ENCODE data around the gene RPS6KA5. TPM values are rescaled to one million over a fixed set of nuclear protein-coding genes. Genes with fewer than 3 reads are reported as not detected.
A peak's percentile ranks its signal among the peaks of the same experiment; 100 is the strongest.

RPS6KA5 gene
- total RNA-seq, 2 experiments from 2014 or later, result 48.1 to 58.2 TPM

DNA sequence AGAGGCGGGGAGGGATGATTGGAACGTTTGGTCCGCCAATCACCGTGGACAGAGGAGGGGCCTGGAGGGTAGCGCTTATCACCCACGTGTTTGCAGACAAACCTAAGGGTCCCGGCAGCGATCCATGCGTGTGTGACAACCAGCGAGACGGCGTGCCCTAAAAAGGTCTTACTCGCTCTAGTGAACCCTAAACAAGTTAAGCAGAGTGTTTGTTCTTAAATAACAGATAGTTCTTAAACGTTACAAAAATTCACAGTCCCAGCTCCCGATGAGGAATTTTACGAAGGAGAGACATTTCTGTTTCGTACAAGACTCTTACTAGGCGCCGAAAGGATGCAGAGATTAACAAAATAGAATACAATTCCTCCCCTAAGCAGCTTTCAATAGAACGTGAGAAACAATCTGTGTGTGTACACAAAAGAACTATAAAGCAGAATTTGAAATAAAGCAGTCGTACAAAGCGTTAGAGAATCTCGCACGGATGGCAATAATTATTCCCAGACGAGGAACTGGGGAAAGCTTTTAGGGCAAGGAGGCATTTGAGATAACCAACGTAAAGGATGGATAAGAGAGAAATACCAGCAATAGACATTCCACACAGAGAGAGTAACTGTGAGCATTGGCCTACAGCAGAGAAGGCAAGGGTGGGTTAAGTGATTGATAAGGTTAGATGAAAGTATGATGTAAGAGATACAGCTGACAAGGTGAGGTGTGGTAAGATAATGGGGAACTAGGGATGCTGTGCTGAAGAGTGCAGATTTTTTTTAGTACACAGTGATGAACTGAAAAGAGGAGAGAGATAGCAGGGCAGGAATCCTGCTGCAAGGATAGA, 831 bp upstream of the RPS6KA5 start:
- Mint-ChIP-seq H3K4me3 (no peak overlapping the region), H3K36me3 (peaks cover 40% of the 10 kb centered on the region), H3K27ac (no peak overlapping the region), H3K9me3 (ENCODE audit: low read depth) (no peaks in the 10 kb centered on the region), H3K27me3 (no peaks in the 10 kb centered on the region), H3K4me1 (peaks cover 54% of the 10 kb centered on the region)
- no peak for ATAC-seq
- no peak for DNase-seq
- CTCF ChIA-PET, result interaction anchor here (0.5 to 9.7 kb wide), 20 partner anchors 12 to 302 kb away, joined by 3 to 125 read pairs (median 4); partner anchors contain the start of gene DGLUCY

DNA sequence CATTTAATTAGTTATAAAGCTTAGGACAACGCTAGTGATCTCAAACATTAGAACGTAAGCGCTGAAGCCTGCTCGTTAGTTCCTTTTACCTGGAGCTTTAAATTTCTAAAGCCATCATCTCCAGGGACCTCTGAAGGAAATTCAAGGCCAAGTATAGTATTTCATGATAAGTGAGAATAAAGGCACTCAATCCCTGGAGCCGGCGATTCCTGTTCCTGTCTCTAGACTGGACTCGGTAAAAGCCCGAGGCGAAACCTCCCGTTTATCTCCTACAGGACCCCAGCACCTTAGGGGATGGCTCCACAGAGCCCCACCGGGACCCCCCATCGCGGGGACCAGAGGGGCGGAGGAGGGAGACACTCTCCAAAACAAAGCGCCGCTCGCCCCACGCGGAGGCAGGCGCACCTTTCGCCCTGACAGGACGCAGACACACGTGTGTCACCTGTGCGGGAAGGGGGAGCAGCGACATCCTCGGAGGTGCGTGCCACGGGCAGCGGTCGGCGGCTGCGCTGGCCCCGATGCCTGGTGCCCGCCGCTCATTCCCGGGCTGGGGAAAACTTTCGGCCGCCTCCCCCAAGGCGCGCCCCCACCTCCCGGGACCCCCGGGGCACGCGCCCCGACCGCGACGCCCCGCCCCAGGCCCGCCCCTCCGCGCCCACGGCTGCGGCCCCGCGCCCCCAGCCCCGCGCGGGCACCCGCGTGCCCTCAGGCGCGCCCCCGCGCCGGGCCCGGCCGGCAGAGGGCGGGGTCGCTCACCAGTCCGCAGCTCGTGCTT, 678 bp downstream of the RPS6KA5 start:
- peak overlapping the region; percentile 76 for H3K4me3 Mint-ChIP-seq
- H3K27ac Mint-ChIP-seq, result peak overlapping the region; percentile 78
- peaks cover 46% of the 10 kb centered on the region for H3K36me3 Mint-ChIP-seq
- no peaks in the 10 kb centered on the region for H3K27me3 Mint-ChIP-seq
- ATAC-seq (no peak), DNase-seq (peak; percentile 77)
- no peaks in the 10 kb centered on the region for H3K9me3 Mint-ChIP-seq (ENCODE audit: low read depth)
- H3K4me1 Mint-ChIP-seq, result peaks cover 58% of the 10 kb centered on the region
- CTCF ChIA-PET, result interaction anchor here (0.6 to 9.7 kb wide), 21 partner anchors 9 to 301 kb away, joined by 3 to 125 read pairs (median 5); partner anchors contain the start of genes DGLUCY and GPR68

DNA sequence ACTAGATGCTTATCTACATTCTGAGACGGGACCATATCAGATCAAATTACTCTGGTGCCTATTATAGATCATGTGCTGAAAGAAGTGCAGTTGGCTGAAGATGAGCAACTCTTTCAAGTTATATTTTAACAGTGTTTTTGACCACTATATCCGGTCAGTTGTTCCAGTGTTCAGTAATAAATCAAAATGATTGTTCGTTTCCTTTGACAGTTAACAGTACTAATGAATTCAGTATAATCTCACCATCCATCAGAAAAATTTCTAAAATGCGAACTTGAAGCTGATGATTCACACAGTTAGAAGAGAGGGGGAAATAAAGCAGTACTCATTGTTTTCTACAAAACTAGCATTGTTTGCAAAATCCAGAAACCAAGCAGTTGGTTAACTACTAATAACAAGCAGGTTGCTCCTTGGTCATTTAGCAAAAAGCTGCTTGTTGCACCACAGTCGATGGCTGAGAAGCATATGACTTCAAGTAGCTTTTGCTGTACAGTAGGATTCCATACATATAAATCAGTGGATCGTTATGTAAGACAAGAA, 2.3 kb downstream of the RPS6KA5 start:
- no peak for DNase-seq
- CTCF ChIA-PET, result interaction anchor here (1.3 to 9.7 kb wide), 5 partner anchors 10 to 155 kb away, joined by 4 to 125 read pairs (median 9); partner anchors contain the start of gene DGLUCY
- Mint-ChIP-seq H3K36me3 (peaks cover 43% of the 10 kb centered on the region), H3K4me1 (peaks cover 54% of the 10 kb centered on the region), H3K4me3 (peak overlapping the region; percentile 76), H3K27ac (peak overlapping the region; percentile 69), H3K27me3 (no peaks in the 10 kb centered on the region), H3K9me3 (ENCODE audit: low read depth) (no peaks in the 10 kb centered on the region)
- ATAC-seq, result no peak

DNA sequence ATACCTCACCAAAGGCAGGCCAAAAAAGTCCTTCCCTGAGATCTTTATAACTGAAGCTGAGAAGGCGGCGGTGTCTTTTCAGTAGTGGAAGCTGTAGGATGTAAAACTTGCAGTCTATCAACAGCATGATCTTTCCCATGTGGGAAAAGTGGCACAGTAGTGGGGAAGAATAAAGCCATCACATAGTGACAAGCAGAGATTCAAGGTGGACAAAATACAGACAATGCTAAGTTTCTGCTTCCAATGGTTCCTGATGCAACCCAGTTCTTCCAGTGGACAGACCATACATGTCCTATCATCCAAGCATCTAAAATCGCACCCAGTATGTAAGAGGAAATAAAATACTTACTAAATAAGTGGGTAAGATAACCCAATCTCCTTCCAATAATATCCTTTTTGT, 4.1 kb downstream of the RPS6KA5 start:
- H3K9me3 Mint-ChIP-seq (ENCODE audit: low read depth), result no peaks in the 10 kb centered on the region
- no peak for DNase-seq
- H3K27ac Mint-ChIP-seq, result peak overlapping the region; percentile 22
- H3K4me3 Mint-ChIP-seq, result no peak overlapping the region
- H3K4me1 Mint-ChIP-seq, result peaks cover 57% of the 10 kb centered on the region
- no peak for ATAC-seq
- no peaks in the 10 kb centered on the region for H3K27me3 Mint-ChIP-seq
- peaks cover 52% of the 10 kb centered on the region for H3K36me3 Mint-ChIP-seq
- CTCF ChIA-PET, result interaction anchor here (1.0 kb wide), 1 partner anchor 13 kb away, joined by 3 read pairs; no protein-coding TSS in a partner anchor

DNA sequence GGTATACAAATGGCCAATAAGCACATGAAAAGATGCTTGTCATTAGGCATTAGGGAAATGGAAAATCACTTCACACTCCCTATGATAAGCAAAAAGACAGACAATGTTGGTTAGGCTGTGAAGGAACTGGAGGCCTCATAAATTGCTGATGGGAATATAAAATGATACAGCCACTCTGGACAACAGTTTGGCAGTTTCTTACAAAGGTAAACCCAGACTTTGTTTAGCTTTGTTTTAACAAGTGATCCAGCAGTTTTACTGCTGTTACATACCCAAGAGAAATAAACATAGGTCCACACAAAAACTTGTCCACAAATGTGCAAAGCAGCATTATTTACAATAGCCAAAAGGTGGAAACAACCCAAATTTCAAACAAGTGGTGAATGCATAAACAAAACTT, 5.4 kb downstream of the RPS6KA5 start:
- CTCF ChIA-PET, result interaction anchor here (0.6 to 1.4 kb wide), 4 partner anchors 12 to 152 kb away, joined by 3 to 5 read pairs (median 3); no protein-coding TSS in a partner anchor
- ATAC-seq, result no peak
- H3K36me3 Mint-ChIP-seq, result peaks cover 55% of the 10 kb centered on the region
- H3K4me3 Mint-ChIP-seq, result no peak overlapping the region
- H3K4me1 Mint-ChIP-seq, result peaks cover 57% of the 10 kb centered on the region
- no peak for DNase-seq
- no peaks in the 10 kb centered on the region for H3K9me3 Mint-ChIP-seq (ENCODE audit: low read depth)
- H3K27me3 Mint-ChIP-seq, result no peaks in the 10 kb centered on the region
- no peak overlapping the region for H3K27ac Mint-ChIP-seq

DNA sequence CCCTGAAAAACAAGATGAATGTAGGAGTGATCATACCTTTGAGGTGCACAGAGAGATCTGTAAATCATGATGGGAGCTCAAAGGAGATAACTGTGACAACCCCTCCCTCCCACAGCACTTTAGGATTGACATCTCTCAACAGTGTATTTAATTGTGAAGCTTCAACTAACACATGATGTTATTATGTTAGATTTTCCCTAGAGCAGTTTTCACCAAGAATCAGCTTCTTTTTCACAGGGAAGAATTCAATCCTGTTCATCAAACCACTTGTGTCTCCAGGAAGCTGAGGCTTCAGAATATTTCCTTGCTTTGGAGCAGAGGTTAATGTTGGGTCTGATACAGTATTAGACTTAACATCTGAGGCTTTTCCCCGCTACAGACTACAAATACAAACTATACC, 11.8 kb downstream of the RPS6KA5 start:
- Mint-ChIP-seq H3K27me3 (no peaks in the 10 kb centered on the region), H3K4me1 (peaks cover 51% of the 10 kb centered on the region), H3K4me3 (no peak overlapping the region), H3K27ac (no peak overlapping the region), H3K36me3 (peaks cover 26% of the 10 kb centered on the region), H3K9me3 (ENCODE audit: low read depth) (no peaks in the 10 kb centered on the region)
- no peak for DNase-seq
- CTCF ChIA-PET, result interaction anchor here (0.6 to 1.8 kb wide), 4 partner anchors 10 to 124 kb away, joined by 3 to 9 read pairs (median 3); no protein-coding TSS in a partner anchor
- no peak for ATAC-seq

DNA sequence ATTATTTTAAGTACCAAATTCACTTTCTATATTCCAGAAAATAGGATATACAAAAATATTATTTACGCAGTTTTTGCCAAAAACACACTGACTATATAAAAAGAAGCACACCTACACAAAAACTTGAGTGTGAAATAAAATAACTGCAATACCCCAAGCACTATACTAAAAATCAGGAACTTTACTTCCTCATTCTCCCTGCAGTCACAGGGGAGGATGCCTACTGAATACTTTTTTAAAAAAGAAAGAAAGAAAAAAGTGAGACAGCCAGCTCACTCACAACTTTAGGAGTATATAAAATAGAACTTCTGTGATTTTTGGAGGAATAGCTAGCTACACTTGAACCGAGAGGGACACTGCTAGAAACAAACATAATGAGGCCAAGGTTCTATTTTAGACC, 12.2 kb downstream of the RPS6KA5 start:
- CTCF ChIA-PET, result interaction anchor here (0.9 to 1.8 kb wide), 3 partner anchors 10 to 36 kb away, joined by 3 to 9 read pairs (median 3); no protein-coding TSS in a partner anchor
- Mint-ChIP-seq H3K4me1 (peaks cover 52% of the 10 kb centered on the region), H3K27ac (no peak overlapping the region), H3K36me3 (peaks cover 27% of the 10 kb centered on the region), H3K27me3 (no peaks in the 10 kb centered on the region), H3K4me3 (no peak overlapping the region), H3K9me3 (ENCODE audit: low read depth) (no peaks in the 10 kb centered on the region)
- no peak for ATAC-seq
- no peak for DNase-seq

DNA sequence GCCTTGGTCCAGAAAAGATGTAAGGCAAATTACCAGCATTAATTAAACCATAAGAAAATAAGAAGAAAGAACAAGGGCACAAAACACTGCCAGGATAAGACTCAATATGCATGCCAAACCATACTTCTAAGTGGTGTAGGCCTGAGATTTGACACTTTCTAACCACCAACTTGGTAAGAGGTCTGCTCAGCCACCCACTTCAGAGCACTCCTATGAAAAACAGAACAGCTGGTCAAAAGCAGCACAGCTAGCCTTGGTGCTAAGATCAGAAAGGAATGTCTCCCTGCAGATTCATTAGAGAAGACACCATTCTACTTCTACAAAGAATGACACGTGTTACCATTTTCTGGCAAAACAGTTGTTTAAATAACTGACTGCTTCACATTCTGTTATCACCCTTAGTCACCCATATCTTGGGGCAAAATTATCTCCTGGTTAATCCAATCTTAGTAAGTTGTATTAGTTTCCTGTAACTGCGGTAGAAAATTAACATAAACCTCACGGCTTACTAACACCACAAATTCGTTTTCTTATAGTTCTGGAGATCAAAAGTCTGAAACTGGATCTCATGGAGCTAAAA, 13.2 kb downstream of the RPS6KA5 start:
- H3K27ac Mint-ChIP-seq, result peak overlapping the region; percentile 34
- DNase-seq, result no peak
- peaks cover 30% of the 10 kb centered on the region for H3K36me3 Mint-ChIP-seq
- H3K9me3 Mint-ChIP-seq (ENCODE audit: low read depth), result no peaks in the 10 kb centered on the region
- ATAC-seq, result peak; percentile 71
- H3K4me1 Mint-ChIP-seq, result peaks cover 55% of the 10 kb centered on the region
- no peak overlapping the region for H3K4me3 Mint-ChIP-seq
- no peaks in the 10 kb centered on the region for H3K27me3 Mint-ChIP-seq
- CTCF ChIA-PET, result interaction anchor here (1.0 to 1.8 kb wide), 2 partner anchors 10 to 11 kb away, joined by 3 to 9 read pairs; no protein-coding TSS in a partner anchor

DNA sequence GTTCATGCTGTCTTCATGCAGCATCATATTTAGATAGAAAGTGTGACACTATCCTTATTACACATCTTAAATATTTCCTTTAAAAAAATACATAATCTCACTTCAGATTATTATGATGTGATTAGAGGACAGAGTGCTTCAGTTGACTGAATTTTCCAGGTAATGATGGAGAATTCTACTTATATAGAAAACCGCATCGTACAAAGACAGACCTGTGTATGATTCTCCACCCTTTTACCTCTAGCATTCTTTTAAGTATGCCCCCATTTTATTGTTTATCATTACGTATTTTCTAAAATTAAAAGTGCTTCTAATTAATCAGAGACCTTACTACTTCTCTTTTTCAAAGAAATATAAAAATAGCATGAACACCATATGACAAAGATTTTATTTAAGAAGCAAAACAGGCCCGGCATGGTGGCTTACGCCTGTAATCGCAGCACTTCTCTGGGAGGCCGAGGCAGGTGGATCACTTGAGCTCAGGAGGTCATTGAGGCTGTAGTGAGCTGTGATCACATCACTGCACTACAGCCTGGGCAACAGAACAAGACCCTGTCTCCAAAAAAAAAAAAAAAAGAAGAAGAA, 13.9 kb downstream of the RPS6KA5 start:
- peaks cover 55% of the 10 kb centered on the region for H3K4me1 Mint-ChIP-seq
- no peak overlapping the region for H3K4me3 Mint-ChIP-seq
- CTCF ChIA-PET, result interaction anchor here (1.0 kb wide), 1 partner anchor 10 kb away, joined by 3 read pairs; no protein-coding TSS in a partner anchor
- no peaks in the 10 kb centered on the region for H3K27me3 Mint-ChIP-seq
- no peak for DNase-seq
- peaks cover 26% of the 10 kb centered on the region for H3K36me3 Mint-ChIP-seq
- H3K27ac Mint-ChIP-seq, result no peak overlapping the region
- no peak for ATAC-seq
- no peaks in the 10 kb centered on the region for H3K9me3 Mint-ChIP-seq (ENCODE audit: low read depth)

DNA sequence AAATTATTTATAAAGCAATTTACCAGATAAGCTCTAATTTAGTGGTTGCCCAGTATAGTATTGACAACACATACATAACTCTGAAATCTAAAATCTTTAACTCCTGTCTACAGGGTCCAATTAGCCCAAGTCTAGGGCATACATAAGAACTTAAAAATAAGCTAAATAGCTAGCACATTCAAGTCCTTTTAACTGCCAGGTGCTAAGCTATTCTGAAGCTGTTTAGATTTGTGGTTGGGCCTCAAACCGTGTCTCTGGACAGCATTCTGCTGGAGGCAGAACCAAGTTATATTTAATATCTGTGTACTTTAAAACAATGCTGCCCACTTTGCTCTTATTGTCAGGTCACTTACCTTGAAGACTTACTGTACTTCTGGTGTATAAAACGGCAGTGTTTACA, 19.0 kb downstream of the RPS6KA5 start:
- DNase-seq, result no peak
- CTCF ChIA-PET, result interaction anchor here (0.9 to 3.4 kb wide), 4 partner anchors 11 to 139 kb away, joined by 3 to 8 read pairs (median 4); no protein-coding TSS in a partner anchor
- peaks cover 41% of the 10 kb centered on the region for H3K36me3 Mint-ChIP-seq

DNA sequence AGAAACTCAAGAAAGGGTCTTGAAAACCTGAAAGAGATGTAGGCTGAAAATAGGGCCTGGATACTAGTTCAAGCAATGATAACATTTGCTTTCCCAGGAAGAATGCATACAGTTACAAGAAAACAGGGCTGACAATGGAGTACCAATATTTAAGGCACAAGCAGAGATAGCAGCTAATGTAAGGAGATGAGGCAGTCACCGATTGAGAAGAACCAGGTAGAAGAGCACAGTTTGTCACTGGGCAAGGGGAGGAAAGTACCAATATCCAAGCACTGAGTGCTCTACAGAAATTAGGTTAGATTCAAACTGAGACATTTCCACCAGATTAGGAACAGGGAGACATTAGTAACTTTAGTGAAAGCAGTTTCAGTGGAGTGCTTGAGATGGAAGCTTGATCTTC, 19.9 kb downstream of the RPS6KA5 start:
- Mint-ChIP-seq H3K4me3 (no peak overlapping the region), H3K9me3 (ENCODE audit: low read depth) (no peaks in the 10 kb centered on the region), H3K36me3 (peaks cover 37% of the 10 kb centered on the region), H3K4me1 (peaks cover 66% of the 10 kb centered on the region), H3K27me3 (no peaks in the 10 kb centered on the region), H3K27ac (no peak overlapping the region)
- CTCF ChIA-PET, result interaction anchor here (0.9 to 3.4 kb wide), 5 partner anchors 10 to 138 kb away, joined by 3 to 8 read pairs (median 4); no protein-coding TSS in a partner anchor
- ATAC-seq (no peak), DNase-seq (no peak)

More for the DNA sequence above, 19.0 kb downstream of the RPS6KA5 start:
- Mint-ChIP-seq H3K4me1 (peaks cover 65% of the 10 kb centered on the region), H3K27ac (no peak overlapping the region), H3K4me3 (no peak overlapping the region), H3K9me3 (ENCODE audit: low read depth) (no peaks in the 10 kb centered on the region), H3K27me3 (no peaks in the 10 kb centered on the region)
- ATAC-seq, result no peak

DNA sequence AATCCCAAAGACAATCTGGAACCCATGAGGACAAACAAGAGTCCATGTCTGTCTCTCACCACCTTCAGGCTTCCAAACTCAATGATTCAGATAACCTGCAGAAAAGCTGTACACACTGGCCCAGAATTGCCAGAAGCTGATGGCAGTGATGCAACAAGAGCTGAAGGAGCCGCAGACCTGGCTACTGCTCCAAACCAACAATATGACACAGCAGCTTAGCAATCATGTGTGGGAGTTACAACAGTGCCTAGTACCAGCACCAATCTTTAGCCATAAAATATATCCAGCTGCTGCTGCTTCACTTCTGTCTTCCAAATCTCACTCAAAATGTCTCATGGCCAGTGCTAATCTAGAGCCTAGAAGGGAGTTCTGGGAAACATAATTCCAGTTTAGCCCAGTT, 22.0 kb downstream of the RPS6KA5 start:
- Mint-ChIP-seq H3K4me1 (peaks cover 68% of the 10 kb centered on the region), H3K27me3 (no peaks in the 10 kb centered on the region), H3K9me3 (ENCODE audit: low read depth) (no peaks in the 10 kb centered on the region), H3K27ac (no peak overlapping the region), H3K4me3 (no peak overlapping the region), H3K36me3 (peaks cover 46% of the 10 kb centered on the region)
- CTCF ChIA-PET, result interaction anchor here (1.2 to 2.0 kb wide), 5 partner anchors 9 to 139 kb away, joined by 3 to 9 read pairs (median 3); no protein-coding TSS in a partner anchor
- no peak for DNase-seq
- ATAC-seq, result no peak
